Hepatocyte (in vitro differentiated cells): ENCODE data around the gene ATXN7L1. TPM values are rescaled to one million over a fixed set of nuclear protein-coding genes. Genes with fewer than 3 reads are reported as not detected.

Source experiments
- DNase-seq: peaks from one replicate; pipeline ENCODE4 v3.0.0-alpha.2; 2016; ENCODE audit warnings: low spot score
- H2AFZ ChIP-seq: fragments of 200-600 bp; sonication (generic); 2 replicates; pipeline ENCODE4 v1.6.0; 2016; ENCODE audit warnings: antibody characterized with exemption, mild to moderate bottlenecking
- H3K27ac ChIP-seq: fragments of 200-600 bp; sonication (generic); 2 replicates; pipeline ENCODE4 v1.5.1; 2016; ENCODE audit warnings: mild to moderate bottlenecking
- H3K27me3 ChIP-seq: fragments of 200-600 bp; sonication (generic); 2 replicates; pipeline ENCODE4 v1.6.1; 2016
- H3K36me3 ChIP-seq: fragments of 200-600 bp; sonication (generic); replicated peaks from 2 replicates; pipeline ENCODE4 v1.5.1; 2016; ENCODE audit warnings: low read depth; ENCODE audit not compliant: insufficient read depth
- H3K4me1 ChIP-seq: fragments of 200-600 bp; sonication (generic); 2 replicates; pipeline ENCODE4 v1.5.1; 2016; ENCODE audit warnings: mild to moderate bottlenecking, moderate library complexity; ENCODE audit not compliant: insufficient read depth
- H3K4me2 ChIP-seq: fragments of 200-600 bp; sonication (generic); 2 replicates; pipeline ENCODE4 v1.6.0; 2016
- H3K4me3 ChIP-seq: fragments of 200-600 bp; sonication (generic); 2 replicates; pipeline ENCODE4 v1.5.1; 2016; ENCODE audit warnings: mild to moderate bottlenecking
- H3K79me2 ChIP-seq: fragments of 200-600 bp; sonication (generic); 2 replicates; pipeline ENCODE4 v1.6.0; 2017; ENCODE audit warnings: mild to moderate bottlenecking
- H3K9me2 ChIP-seq: fragments of 200-600 bp; sonication (generic); replicated peaks from 2 replicates; pipeline ENCODE4 v1.6.0; 2017; ENCODE audit warnings: mild to moderate bottlenecking; ENCODE audit not compliant: insufficient read depth
- H3K9me3 ChIP-seq: fragments of 200-600 bp; sonication (generic); 2 replicates; pipeline ENCODE4 v1.5.1; 2016; ENCODE audit warnings: low read depth, mild to moderate bottlenecking
- H4K20me1 ChIP-seq: fragments of 200-600 bp; sonication (generic); 2 replicates; pipeline ENCODE4 v1.6.0; 2016; ENCODE audit warnings: mild to moderate bottlenecking; ENCODE audit not compliant: insufficient read depth, poor library complexity, severe bottlenecking
- EZH2 ChIP-seq: fragments of 200-600 bp; sonication (generic); IDR thresholded peaks from 2 replicates; pipeline ENCODE4 v1.6.1; 2016; ENCODE audit warnings: antibody characterized with exemption, mild to moderate bottlenecking, borderline replicate concordance
- EZH2phosphoT487 ChIP-seq: fragments of 200-600 bp; sonication (generic); IDR thresholded peaks from one replicate; pipeline ENCODE4 v1.6.1; 2018; ENCODE audit warnings: antibody characterized with exemption, mild to moderate bottlenecking, low read depth, moderate library complexity; ENCODE audit not compliant: unreplicated experiment, severe bottlenecking
- WGBS: methylation state at CpG from one replicate; pipeline ENCODE4 v1.1.6; 2016; ENCODE audit warnings: low lambda C conversion rate; ENCODE audit errors: missing lambda C conversion rate; 5-methylcytosine and 5-hydroxymethylcytosine counted together
- polyA plus RNA-seq: library from polyadenylated mRNA; unstranded; fragments of >200 nt; fragmentation: Nextera tagmentation; extraction: Ambion mirVana; gene quantifications from 2 replicates; pipeline ENCODE4 v1.2.1, GENCODE V29; 2016
- total RNA-seq: library from RNA; depleted of rRNA; stranded (reverse); fragments of >200 nt; gene quantifications from 2 replicates; pipeline ENCODE4 v1.2.3, GENCODE V29; 2014
- TF ChIP-seq, protein P1 (sequence below): fragments of 200-600 bp; sonication (generic); IDR thresholded peaks from 2 replicates; pipeline ENCODE4 v1.5.1; 2016; ENCODE audit warnings: antibody characterized with exemption, mild to moderate bottlenecking; ENCODE audit not compliant: poor library complexity

Gene ATXN7L1
- total and polyA plus RNA-seq, 2 experiments from 2014 or later: 8.9 to 9.3 TPM

GRCh38 chr7:105677817-105678573, 198.4 kb downstream of the ATXN7L1 start:
- DNase-seq: no peak
- 94% methylated on average over 11 of the region's 11 CpGs for WGBS
- Histone ChIP-seq H3K27ac (no peak overlapping the region), H3K79me2 (no peaks in the 10 kb centered on the region), H4K20me1 (no peaks in the 10 kb centered on the region), H2AFZ (no peak overlapping the region), H3K4me2 (no peak overlapping the region), H3K27me3 (no peaks in the 10 kb centered on the region), H3K9me2 (no peaks in the 10 kb centered on the region), H3K36me3 (no peaks in the 10 kb centered on the region), H3K4me1 (peaks cover 9% of the 10 kb centered on the region), H3K9me3 (no peaks in the 10 kb centered on the region), H3K4me3 (no peak overlapping the region)
- TF ChIP-seq, protein P1, sequence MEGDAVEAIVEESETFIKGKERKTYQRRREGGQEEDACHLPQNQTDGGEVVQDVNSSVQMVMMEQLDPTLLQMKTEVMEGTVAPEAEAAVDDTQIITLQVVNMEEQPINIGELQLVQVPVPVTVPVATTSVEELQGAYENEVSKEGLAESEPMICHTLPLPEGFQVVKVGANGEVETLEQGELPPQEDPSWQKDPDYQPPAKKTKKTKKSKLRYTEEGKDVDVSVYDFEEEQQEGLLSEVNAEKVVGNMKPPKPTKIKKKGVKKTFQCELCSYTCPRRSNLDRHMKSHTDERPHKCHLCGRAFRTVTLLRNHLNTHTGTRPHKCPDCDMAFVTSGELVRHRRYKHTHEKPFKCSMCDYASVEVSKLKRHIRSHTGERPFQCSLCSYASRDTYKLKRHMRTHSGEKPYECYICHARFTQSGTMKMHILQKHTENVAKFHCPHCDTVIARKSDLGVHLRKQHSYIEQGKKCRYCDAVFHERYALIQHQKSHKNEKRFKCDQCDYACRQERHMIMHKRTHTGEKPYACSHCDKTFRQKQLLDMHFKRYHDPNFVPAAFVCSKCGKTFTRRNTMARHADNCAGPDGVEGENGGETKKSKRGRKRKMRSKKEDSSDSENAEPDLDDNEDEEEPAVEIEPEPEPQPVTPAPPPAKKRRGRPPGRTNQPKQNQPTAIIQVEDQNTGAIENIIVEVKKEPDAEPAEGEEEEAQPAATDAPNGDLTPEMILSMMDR: no peak
- TF ChIP-seq EZH2 (no peak), EZH2phosphoT487 (no peak)

DNA sequence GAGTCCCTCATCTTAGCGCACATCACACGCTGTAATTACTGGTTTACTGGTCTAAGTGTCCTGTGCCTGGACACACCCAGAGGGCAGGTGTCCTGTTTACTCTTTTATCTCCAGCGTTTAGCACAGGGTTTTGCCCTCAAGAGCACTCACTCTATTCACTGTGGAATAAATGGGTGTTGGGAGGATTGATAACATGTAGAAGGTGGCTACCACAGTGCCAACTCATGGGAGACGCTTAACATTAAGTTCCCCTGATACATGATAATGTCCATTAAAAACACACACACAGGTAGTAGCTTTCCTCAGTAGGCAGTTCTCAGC, 199.0 kb downstream of the ATXN7L1 start:
- WGBS: 82% methylated on average over 4 of the region's 4 CpGs
- Histone ChIP-seq H3K36me3 (no peaks in the 10 kb centered on the region), H3K4me2 (no peak overlapping the region), H3K9me2 (no peaks in the 10 kb centered on the region), H3K9me3 (no peaks in the 10 kb centered on the region), H3K27ac (no peak overlapping the region), H3K4me3 (no peak overlapping the region), H4K20me1 (no peaks in the 10 kb centered on the region), H2AFZ (no peak overlapping the region), H3K27me3 (no peaks in the 10 kb centered on the region), H3K4me1 (peaks cover 9% of the 10 kb centered on the region), H3K79me2 (no peaks in the 10 kb centered on the region)
- no peak for TF ChIP-seq EZH2
- TF ChIP-seq, protein P1: no peak
- TF ChIP-seq EZH2phosphoT487: no peak
- DNase-seq: no peak

DNA sequence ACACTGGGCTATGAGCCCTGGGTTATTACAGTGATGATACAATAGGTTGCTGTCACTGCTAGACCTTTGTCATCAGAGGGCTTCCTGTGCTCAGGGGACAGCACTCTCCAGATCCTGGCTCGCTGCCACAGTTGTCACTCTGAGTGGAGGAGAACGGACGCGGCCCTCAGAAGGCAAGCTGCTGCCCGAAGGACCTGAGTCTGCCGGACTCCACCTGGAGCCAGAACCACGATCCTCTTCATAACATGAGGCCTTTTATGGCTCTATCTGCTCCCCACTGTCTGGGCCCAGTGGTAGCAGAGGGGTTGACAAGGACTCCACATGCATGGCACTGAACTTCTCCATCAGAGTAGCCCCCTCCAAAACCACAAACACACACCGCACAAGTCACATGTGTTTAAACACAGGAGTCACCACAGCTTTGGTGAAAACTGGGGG, 200.4 kb downstream of the ATXN7L1 start:
- no peaks in the 10 kb centered on the region for H4K20me1 ChIP-seq
- TF ChIP-seq EZH2phosphoT487 (no peak), EZH2 (no peak)
- TF ChIP-seq, protein P1: no peak
- no peaks in the 10 kb centered on the region for H3K27me3 ChIP-seq
- DNase-seq: no peak
- 95% methylated on average over 8 of the region's 8 CpGs for WGBS
- no peak overlapping the region for H3K27ac ChIP-seq
- H3K9me2 ChIP-seq: no peaks in the 10 kb centered on the region
- H3K79me2 ChIP-seq: no peaks in the 10 kb centered on the region
- peaks cover 9% of the 10 kb centered on the region for H3K4me1 ChIP-seq
- H3K36me3 ChIP-seq: no peaks in the 10 kb centered on the region
- H3K9me3 ChIP-seq: no peaks in the 10 kb centered on the region
- H2AFZ ChIP-seq: no peak overlapping the region
- H3K4me2 ChIP-seq: no peak overlapping the region
- no peak overlapping the region for H3K4me3 ChIP-seq
